Caco-2 (cell line): ENCODE measurements around the gene KRTAP3-2. TPM values are rescaled to one million over a fixed set of nuclear protein-coding genes. Genes with fewer than 3 reads are reported as not detected.

Source experiments
- BruUV-seq: library from RNA; stranded (reverse); fragments of 400-500 nt; replicated peaks from 2 replicates; lab custom pipeline; 2021; lab: Mats Ljungman, UMichigan
- CTCF ChIA-PET: fragments of 300-600 bp; sonication (Branson Sonifier 250); formaldehyde crosslinking; loops from one replicate; lab custom pipeline; 2022; ENCODE audit warnings: antibody characterized with exemption; lab: Charles Lee
- POLR2A ChIA-PET: fragments of 300-600 bp; sonication (Branson Sonifier 250); formaldehyde crosslinking; loops from one replicate; lab custom pipeline; 2022; ENCODE audit warnings: antibody characterized with exemption; lab: Charles Lee
- DNase-seq, 2 experiments: peaks; one replicate each; pipeline versions ENCODE4 v3.0.0 to v3.0.0-alpha.2; 2020 to 2022
- H3K27me3 ChIP-seq: replicated peaks from 2 replicates; pipeline ENCODE4 v1.6.0; 2011; ENCODE audit warnings: low read length; ENCODE audit not compliant: control insufficient read depth, insufficient read depth
- H3K36me3 ChIP-seq: 2 replicates; pipeline ENCODE4 v1.5.1; 2011; ENCODE audit warnings: low read length; ENCODE audit not compliant: control insufficient read depth, insufficient read depth
- H3K4me1 ChIP-seq: fragments of 250-450 bp; sonication (Bioruptor Pico); 2 replicates; pipeline ENCODE4 v1.5.1; 2020; ENCODE audit warnings: mild to moderate bottlenecking
- H3K4me3 ChIP-seq: 2 replicates; pipeline ENCODE4 v1.5.1; 2011; ENCODE audit warnings: low read depth, mild to moderate bottlenecking, control low read depth, low read length
- H3K9me3 ChIP-seq: fragments of 250-450 bp; sonication (Bioruptor Pico); 2 replicates; pipeline ENCODE4 v1.5.1; 2020; ENCODE audit warnings: mild to moderate bottlenecking, moderate library complexity
- H3K27ac Mint-ChIP-seq: one replicate; pipeline ENCODE4 v1.8.0; 2022; ENCODE audit warnings: mixed read lengths; ENCODE audit not compliant: unreplicated experiment
- H3K27me3 Mint-ChIP-seq: one replicate; pipeline ENCODE4 v1.8.0; 2022; ENCODE audit warnings: mixed read lengths; ENCODE audit not compliant: insufficient read depth, unreplicated experiment
- H3K36me3 Mint-ChIP-seq: one replicate; pipeline ENCODE4 v1.8.0; 2022; ENCODE audit warnings: mild to moderate bottlenecking, mixed read lengths; ENCODE audit not compliant: insufficient read depth, unreplicated experiment
- H3K4me1 Mint-ChIP-seq: one replicate; pipeline ENCODE4 v1.8.0; 2022; ENCODE audit warnings: low read depth, mixed read lengths; ENCODE audit not compliant: unreplicated experiment
- H3K4me3 Mint-ChIP-seq: one replicate; pipeline ENCODE4 v1.8.0; 2022; ENCODE audit warnings: mild to moderate bottlenecking, moderate library complexity, mixed read lengths; ENCODE audit not compliant: unreplicated experiment
- H3K9me3 Mint-ChIP-seq: one replicate; pipeline ENCODE4 v1.8.0; 2022; ENCODE audit warnings: mixed read lengths; ENCODE audit not compliant: unreplicated experiment
- CTCF ChIP-seq, 2 experiments: fragments of 200-600 bp in 1 of 2; IDR thresholded peaks; 1 replicate in 1 of 2; 2 replicates in 1 of 2; pipeline versions ENCODE4 v1.5.1 to v1.8.0; 2011 to 2022; ENCODE audit warnings: antibody characterized with exemption in 1 of 2, control low read depth in 1 of 2, inconsistent platforms in 1 of 2, low read depth in 1 of 2, low read length in 1 of 2, mild to moderate bottlenecking in 1 of 2, moderate library complexity in 1 of 2; ENCODE audit not compliant: insufficient read depth in 1 of 2, severe bottlenecking in 1 of 2, unreplicated experiment in 1 of 2
- intact Hi-C: fragments of 100-400 bp; cut with micrococcal nuclease; formaldehyde crosslinking; loops from one replicate; pipeline ENCODE4 v1.10.0; 2022; ENCODE audit not compliant: unreplicated experiment
- total RNA-seq: library from RNA; stranded (reverse); gene quantifications from 2 replicates; pipeline ENCODE4 v1.2.3, GENCODE V29; 2022

Gene KRTAP3-2
- total RNA-seq, 1 experiment from 2014 or later: not detected

GRCh38 chr17:40958086-40958953 lies 41.4 kb downstream of the KRTAP3-2 start:
- H3K27me3 Mint-ChIP-seq: no peaks in the 10 kb centered on the region
- Histone ChIP-seq H3K4me3 (no peak overlapping the region), H3K36me3 (no peaks in the 10 kb centered on the region), H3K4me1 (peaks cover 65% of the 10 kb centered on the region), H3K9me3 (0 out of 2 replicates have a peak, but pooled peaks cover 5% of the 10 kb centered on the region), H3K27me3 (no peaks in the 10 kb centered on the region)
- peak overlapping the region; percentile 59 for H3K4me3 Mint-ChIP-seq
- TF ChIP-seq CTCF (IDR thresholded peaks at IDR 0.05; ENCODE audit: insufficient read depth in 1 of 2, low read depth in 1 of 2, low read length in 1 of 2, severe bottlenecking in 1 of 2, unreplicated experiment in 1 of 2): no peak
- BruUV-seq: TSS peak; percentile 70
- peak overlapping the region; percentile 95 for H3K27ac Mint-ChIP-seq
- H3K4me1 Mint-ChIP-seq: peaks cover 61% of the 10 kb centered on the region
- POLR2A ChIA-PET: interaction anchor here (0.6 kb wide), 1 partner anchor 465 kb away, joined by 3 read pairs; no protein-coding TSS in a partner anchor
- peak; percentile 86 to 87 for DNase-seq
- intact Hi-C loops: loop anchor here (1.0 kb wide), 4 partner anchors 9 to 101 kb away; partner anchors contain the start of gene KRTAP3-1
- H3K9me3 Mint-ChIP-seq: peaks cover 24% of the 10 kb centered on the region
- CTCF ChIA-PET: interaction anchor here (2.4 kb wide), 1 partner anchor 101 kb away, joined by 8 read pairs; no protein-coding TSS in a partner anchor
- H3K36me3 Mint-ChIP-seq: peaks cover 18% of the 10 kb centered on the region

- BruUV-seq: TSS peak; percentile 91
- H3K4me1 ChIP-seq: peaks cover 79% of the 10 kb centered on the region
- Mint-ChIP-seq H3K27ac (peak overlapping the region; percentile 89), H3K9me3 (peaks cover 11% of the 10 kb centered on the region), H3K36me3 (peaks cover 18% of the 10 kb centered on the region), H3K27me3 (no peaks in the 10 kb centered on the region), H3K4me1 (peaks cover 72% of the 10 kb centered on the region), H3K4me3 (peak overlapping the region; percentile 62)
- no peak overlapping the region for H3K4me3 ChIP-seq
- H3K36me3 ChIP-seq: no peaks in the 10 kb centered on the region
- POLR2A ChIA-PET: interaction anchor here (1.3 kb wide), 1 partner anchor 10 kb away, joined by 3 read pairs; no protein-coding TSS in a partner anchor
- no peak for TF ChIP-seq CTCF (IDR thresholded peaks at IDR 0.05; ENCODE audit: insufficient read depth in 1 of 2, low read depth in 1 of 2, low read length in 1 of 2, severe bottlenecking in 1 of 2, unreplicated experiment in 1 of 2)
- CTCF ChIA-PET: interaction anchor here (1.3 to 2.4 kb wide), 2 partner anchors 24 to 102 kb away, joined by 3 to 8 read pairs; no protein-coding TSS in a partner anchor
- H3K27me3 ChIP-seq: no peaks in the 10 kb centered on the region
- no peaks in the 10 kb centered on the region for H3K9me3 ChIP-seq
- DNase-seq: peak; percentile 75 to 82
- intact Hi-C loops: loop anchor here (1.0 kb wide), 1 partner anchor 47 kb away; no protein-coding TSS in a partner anchor
Measured at GRCh38 chr17:40956401-40957254, 43.1 kb downstream of the KRTAP3-2 start.

GRCh38 chr17:40953881-40954280 lies 45.8 kb downstream of the KRTAP3-2 start:
- H3K4me1 ChIP-seq: peaks cover 85% of the 10 kb centered on the region
- no peaks in the 10 kb centered on the region for H3K27me3 ChIP-seq
- DNase-seq: no peak
- Mint-ChIP-seq H3K9me3 (no peaks in the 10 kb centered on the region), H3K27ac (peak overlapping the region; percentile 44), H3K36me3 (peaks cover 17% of the 10 kb centered on the region), H3K4me1 (peaks cover 78% of the 10 kb centered on the region), H3K4me3 (no peak overlapping the region), H3K27me3 (no peaks in the 10 kb centered on the region)
- no peak for TF ChIP-seq CTCF (IDR thresholded peaks at IDR 0.05; ENCODE audit: insufficient read depth in 1 of 2, low read depth in 1 of 2, low read length in 1 of 2, severe bottlenecking in 1 of 2, unreplicated experiment in 1 of 2)
- no peak overlapping the region for H3K4me3 ChIP-seq
- intact Hi-C loops: no loop called here
- no TSS peak for BruUV-seq
- POLR2A ChIA-PET: no interaction called here
- CTCF ChIA-PET: no interaction called here
- no peaks in the 10 kb centered on the region for H3K36me3 ChIP-seq
- no peaks in the 10 kb centered on the region for H3K9me3 ChIP-seq
